HG02588 (cell line): ENCODE results near the gene UPP2.

Experiments
- ATAC-seq: cut with Tn5 transposase; IDR thresholded peaks from one replicate; pipeline ENCODE4 v1.9.1; 2021; ENCODE audit warnings: mild to moderate bottlenecking, moderate library complexity; ENCODE audit not compliant: unreplicated experiment

The UPP2 gene

GRCh38 chr2:158135096-158135495, 33.4 kb downstream of the UPP2 start:
- ATAC-seq, result no peak

GRCh38 chr2:158138255-158138654, 36.6 kb downstream of the UPP2 start:
- ATAC-seq, result no peak

- no peak for ATAC-seq
Measured at GRCh38 chr2:158140201-158140600, 38.5 kb downstream of the UPP2 start.

DNA sequence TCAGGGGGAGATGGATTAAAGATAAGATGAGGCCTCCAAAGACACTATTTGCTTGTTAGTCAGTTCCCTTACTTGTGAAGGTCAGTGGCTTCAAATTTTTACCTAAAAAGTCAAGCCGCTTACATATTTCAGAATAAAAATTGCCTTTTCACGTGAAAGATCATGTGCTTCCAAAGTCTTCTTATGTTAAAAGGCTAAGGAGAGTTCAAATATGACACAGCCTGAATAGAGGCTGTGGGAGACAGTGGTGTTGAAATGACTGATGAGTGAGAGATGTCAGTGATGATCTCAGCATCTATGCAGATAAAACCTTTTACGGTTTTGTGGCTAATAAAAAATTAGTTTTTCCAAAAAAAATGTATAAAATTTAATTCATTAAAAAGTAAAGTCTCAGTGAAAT, 40.5 kb downstream of the UPP2 start:
- no peak for ATAC-seq

DNA sequence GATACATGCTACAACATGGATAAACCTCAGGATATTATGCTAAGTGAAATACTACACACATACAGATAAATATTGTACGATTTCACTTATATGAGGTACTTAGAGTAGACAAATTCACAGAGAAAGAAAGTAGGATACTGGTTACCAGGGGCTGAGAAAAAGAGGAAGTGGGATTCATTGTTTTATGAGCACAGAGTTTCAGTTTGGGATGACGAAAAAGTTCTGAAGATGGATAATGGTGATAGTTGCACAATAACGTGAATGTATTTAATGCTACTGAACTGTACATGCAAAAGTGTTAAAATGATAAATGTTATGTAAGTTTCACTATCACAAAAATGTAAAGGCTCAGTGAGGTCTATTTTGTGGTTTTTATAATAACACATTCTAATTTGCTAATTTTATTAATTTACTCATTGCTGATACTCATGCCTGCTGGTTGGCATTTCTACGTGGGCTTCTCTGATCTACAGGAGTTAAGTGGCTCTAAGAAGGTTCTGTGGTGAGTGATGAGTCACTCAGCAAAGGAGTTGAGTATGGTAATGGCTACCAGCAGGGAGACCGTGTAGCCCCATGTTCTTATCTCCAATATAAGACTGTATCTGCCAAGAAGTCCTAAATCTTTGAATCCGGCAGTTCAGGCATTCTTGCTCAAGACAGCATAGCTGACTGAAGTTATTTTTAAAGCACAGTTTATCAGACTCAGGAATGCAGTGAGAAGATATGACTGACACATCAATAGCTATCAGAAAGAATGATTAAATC, 41.1 kb downstream of the UPP2 start:
- ATAC-seq, result no peak

DNA sequence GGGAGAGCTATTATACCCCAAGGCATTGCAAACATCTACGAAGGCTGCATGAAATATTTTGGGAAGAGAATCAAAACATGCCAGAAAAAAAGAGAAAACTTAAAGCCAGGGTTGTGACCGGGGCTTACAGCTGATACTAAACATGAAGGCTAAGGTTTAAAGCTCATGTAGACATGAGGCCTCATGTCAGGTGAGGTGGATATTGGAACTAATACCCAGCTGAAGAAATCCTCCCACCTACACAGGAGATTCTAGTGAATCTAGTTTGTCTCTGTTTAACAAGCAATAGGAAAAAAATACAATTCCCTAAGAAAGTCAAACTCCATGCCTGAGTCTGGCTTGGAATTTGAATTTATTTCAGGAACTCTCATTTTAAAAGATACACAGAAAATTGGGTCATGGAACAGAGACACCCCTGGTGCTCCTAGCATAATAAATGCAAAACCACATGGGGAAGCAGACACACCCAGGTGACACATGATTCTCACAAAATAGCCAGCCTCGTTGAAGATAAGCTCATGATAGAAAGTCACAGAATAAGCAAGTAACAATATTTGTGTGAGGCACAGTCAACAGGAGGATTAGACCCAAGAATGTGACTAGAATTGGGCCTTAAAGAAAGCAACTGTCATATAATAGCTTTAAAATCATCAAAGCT, 42.2 kb downstream of the UPP2 start:
- no peak for ATAC-seq

DNA sequence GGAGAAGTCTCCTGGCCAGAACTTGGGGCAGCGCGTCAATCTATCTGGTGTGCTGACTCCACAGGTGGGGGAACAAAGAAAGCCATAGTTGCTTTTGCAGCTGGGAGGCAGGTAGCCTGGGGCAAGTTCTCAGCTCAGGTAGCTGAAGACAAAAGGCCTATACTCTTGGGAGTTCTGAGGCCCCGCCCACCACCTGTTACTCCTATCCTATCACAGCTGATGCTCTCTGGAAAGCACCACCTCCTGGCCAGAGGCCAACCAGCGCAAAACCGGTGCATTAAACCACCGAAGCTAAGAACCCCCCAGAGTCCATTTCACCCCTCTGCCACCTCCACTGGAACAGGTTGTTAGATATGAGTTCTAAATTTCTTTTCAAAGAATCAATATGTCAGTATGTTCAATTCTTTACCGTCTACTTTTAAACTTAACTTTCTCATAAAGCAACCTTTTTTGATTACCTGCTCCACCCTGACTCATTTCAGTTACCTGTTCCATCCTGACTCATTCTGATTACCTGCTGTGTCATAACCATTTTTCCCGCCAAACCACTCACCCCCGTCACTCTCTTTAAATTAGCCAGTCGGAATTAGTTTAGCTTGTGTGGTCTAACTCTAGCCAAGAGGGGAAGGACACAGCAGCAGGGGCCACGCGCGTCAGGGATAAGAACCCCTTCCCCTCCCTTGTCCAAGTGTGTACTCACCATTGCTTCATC, 43.4 kb downstream of the UPP2 start:
- no peak for ATAC-seq

DNA sequence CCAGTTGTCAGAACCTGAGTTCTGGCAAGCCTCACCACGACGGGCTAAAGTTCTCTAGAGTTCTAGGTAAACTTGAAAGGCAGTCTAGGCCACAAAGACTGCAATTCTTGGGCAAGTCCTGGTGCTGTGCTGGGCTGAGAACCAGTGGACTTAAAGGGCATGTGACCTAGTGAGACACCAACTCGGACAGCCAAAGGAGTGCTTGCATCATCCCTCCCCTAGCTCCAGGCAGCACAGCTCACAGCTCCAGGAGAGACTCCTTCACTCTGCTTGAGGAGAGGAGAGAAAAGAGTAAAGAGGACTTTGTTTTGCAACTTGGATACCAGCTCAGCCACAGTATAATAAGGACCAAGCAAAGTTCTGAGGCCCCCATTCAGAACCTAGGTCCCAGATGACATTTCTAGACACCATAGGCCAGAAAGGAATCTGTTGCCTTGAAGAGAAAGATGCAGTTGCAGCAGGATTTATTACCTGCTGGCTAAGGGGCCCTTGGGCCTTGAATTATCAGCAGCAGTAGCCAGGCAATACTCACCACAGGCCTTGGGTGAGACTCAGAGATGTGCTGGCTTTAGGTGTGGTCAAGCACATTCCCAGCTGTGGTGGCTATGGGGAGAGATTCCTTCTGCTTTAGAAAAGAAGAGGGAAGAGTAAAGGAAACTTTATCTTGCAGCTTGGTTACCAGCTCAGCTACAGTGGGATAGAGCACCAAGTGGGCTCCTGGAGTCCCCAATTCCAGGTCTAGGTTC, 51.8 kb downstream of the UPP2 start:
- no peak for ATAC-seq

GRCh38 chr2:158154596-158154995, 52.9 kb downstream of the UPP2 start:
- ATAC-seq, result no peak

- ATAC-seq, result no peak
Measured at GRCh38 chr2:158172719-158173118, 71.0 kb downstream of the UPP2 start.

GRCh38 chr2:158174495-158174894, 72.8 kb downstream of the UPP2 start:
- ATAC-seq, result no peak

GRCh38 chr2:158174956-158175355, 73.3 kb downstream of the UPP2 start:
- ATAC-seq, result no peak

DNA sequence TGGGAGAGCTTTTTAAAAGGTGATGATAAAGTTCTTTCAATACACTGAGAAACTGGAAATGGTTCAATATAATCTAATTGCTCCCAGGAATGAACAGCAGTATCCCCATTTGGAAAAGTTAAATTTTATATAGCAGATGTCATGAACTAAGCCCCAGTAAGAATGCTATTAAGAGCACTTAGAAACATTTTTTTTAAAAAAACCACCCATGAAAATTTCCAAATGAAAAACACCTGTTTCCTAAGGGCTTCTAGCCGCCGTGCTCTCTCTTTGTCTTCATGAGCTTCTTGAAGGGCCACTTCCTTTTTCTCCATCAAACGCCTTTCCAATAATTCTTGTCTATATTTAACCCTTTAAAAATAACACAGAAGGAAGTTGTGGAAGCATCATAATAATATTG, 77.0 kb downstream of the UPP2 start:
- no peak for ATAC-seq

DNA sequence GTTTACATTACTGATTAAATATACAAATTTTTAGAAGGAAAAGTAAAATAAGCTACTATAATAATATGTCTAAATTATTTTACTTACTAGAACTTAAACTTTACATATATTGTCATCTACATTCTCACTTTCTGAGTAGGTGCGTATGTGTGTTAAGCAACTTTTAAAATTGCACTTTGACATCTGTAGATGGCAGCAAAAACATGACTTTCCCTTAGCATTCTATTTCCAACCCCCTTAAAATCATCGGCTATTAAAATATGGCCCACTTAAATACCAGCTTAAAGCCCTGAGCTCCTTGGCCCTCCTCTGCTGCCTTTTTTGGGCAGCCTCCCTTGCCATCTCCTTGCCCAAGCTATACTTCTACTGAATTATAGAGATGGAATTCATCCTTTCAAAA, 78.0 kb downstream of the UPP2 start:
- no peak for ATAC-seq

DNA sequence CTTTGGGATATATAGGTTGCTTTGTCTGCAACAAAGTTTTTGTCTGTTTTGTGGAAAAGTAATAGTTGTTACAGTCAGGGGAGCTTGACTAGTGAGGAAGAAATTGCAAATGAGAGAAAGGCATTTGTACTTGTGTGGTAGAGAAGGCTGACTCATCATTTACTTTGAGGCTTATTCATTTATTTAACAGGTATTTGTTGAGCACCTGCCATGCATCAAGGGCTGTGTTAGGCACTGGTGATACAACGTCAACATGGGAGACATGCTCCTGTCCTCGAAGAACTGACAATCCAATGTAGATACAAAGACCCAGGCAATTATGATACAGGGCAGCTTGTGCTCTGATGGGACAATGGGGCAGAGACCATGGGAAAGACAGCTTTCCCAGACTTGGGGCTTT, 79.5 kb downstream of the UPP2 start:
- no peak for ATAC-seq

- no peak for ATAC-seq
Measured at GRCh38 chr2:158182676-158183295, 81.1 kb downstream of the UPP2 start.

DNA sequence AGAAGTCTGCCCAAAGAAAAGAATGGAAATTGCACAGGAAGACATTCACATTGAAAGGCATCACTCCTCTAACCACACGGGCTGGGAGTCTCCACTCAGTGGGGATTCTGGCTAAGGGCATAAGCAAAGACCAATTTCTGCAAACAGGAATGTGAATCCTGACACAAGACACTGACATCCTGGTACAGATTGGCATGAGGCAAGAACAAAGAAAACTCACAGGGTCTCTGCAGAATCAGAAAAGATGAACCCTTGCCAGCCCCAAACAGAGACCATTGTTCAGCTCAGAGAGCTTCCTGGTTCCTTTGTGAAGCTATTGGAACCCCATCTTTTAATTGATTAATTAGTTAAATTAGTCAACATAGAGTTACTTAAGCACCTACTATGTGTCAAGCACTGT, 82.3 kb downstream of the UPP2 start:
- no peak for ATAC-seq

DNA sequence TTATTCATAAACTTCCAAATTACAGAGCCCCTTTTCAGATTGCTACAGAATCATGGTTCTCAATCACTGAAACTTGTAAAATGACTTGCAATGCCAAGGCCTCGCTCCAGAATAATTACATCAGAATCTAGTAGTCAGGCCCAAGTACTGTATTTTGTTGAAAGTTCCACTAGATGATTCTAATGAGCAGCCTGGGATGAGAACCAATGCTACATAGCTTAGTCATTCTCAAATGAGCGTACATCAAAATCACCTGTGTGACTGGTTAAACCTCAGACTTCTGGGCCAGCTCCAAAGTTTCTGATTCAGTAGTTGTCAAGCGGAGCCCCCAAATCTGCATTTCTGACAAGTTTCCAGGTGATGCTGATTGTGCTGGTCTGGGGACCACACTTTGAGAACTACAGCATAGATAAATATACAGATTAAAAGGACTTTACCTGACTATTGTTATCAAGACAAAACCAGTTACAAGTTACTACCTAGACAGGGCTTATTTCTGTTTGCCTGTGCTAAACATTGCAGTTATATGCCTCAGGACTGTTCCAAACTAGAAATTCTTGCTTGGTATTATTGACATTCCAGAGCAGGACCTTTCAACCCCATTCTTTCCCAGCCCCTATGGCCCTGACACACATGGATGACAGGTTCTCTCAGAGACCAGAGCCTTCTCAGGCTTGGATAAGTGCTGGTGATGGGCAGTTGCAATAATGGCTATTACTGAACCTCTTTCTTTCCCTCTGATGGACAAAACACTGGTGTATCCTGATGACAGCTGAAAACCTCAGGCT, 83.1 kb downstream of the UPP2 start:
- no peak for ATAC-seq
